Stomach smooth muscle (tissue), 2 donors: ENCODE results near the gene KRT1.

ENCODE experiments used
- H3K27ac ChIP-seq: one replicate; pipeline ENCODE4 v1.7.0; 2013; ENCODE audit warnings: mild to moderate bottlenecking, low read length, inconsistent platforms
- H3K27me3 ChIP-seq, 2 donors: one replicate each; pipeline ENCODE4 v1.7.0; 2013; ENCODE audit warnings: low read length in 2 of 2; ENCODE audit not compliant: insufficient read depth in 2 of 2, control insufficient read depth in 1 of 2
- H3K36me3 ChIP-seq, 2 donors: one replicate each; pipeline ENCODE4 v1.7.0; 2013; ENCODE audit warnings: low read length in 2 of 2; ENCODE audit not compliant: control insufficient read depth in 2 of 2, insufficient read depth in 2 of 2
- H3K4me1 ChIP-seq: one replicate; pipeline ENCODE4 v1.7.0; 2013; ENCODE audit warnings: low read length; ENCODE audit not compliant: control insufficient read depth, insufficient read depth
- H3K4me3 ChIP-seq, 2 donors: one replicate each; pipeline ENCODE4 v1.7.0; 2013; ENCODE audit warnings: low read length in 2 of 2
- H3K9ac ChIP-seq, 2 donors: one replicate each; pipeline ENCODE4 v1.7.0; 2013; ENCODE audit warnings: low read length in 2 of 2, mild to moderate bottlenecking in 1 of 2
- H3K9me3 ChIP-seq, 2 donors: one replicate each; pipeline ENCODE4 v1.7.0; 2013; ENCODE audit warnings: low read length in 2 of 2; ENCODE audit not compliant: control insufficient read depth in 2 of 2
- donor health status: healthy.
- donor health status: Pancreatic carcinoma.

KRT1 gene

GRCh38 chr12:52699373-52699772, 19.2 kb upstream of the KRT1 start:
- no peaks in the 10 kb centered on the region for H3K4me1 ChIP-seq
- no peak overlapping the region for H3K4me3 ChIP-seq
- H3K27me3 ChIP-seq = peaks cover 2 to 27% of the 10 kb centered on the region in 2 donors
- no peaks in the 10 kb centered on the region for H3K9me3 ChIP-seq
- no peaks in the 10 kb centered on the region for H3K36me3 ChIP-seq
- no peak overlapping the region for H3K9ac ChIP-seq
- H3K27ac ChIP-seq = no peak overlapping the region

- Histone ChIP-seq H3K4me1 (no peaks in the 10 kb centered on the region), H3K27me3 (peaks cover 2 to 27% of the 10 kb centered on the region in 2 donors), H3K9me3 (no peaks in the 10 kb centered on the region), H3K4me3 (no peak overlapping the region), H3K36me3 (no peaks in the 10 kb centered on the region), H3K9ac (no peak overlapping the region), H3K27ac (no peak overlapping the region)
These were observed 18.6 kb upstream of the KRT1 start for GRCh38 chr12:52698651-52699340.

GRCh38 chr12:52697058-52697582, 16.9 kb upstream of the KRT1 start:
- Histone ChIP-seq H3K27me3 (peaks cover 2 to 36% of the 10 kb centered on the region in 2 donors), H3K4me3 (no peak overlapping the region), H3K4me1 (no peaks in the 10 kb centered on the region), H3K36me3 (no peaks in the 10 kb centered on the region), H3K27ac (no peak overlapping the region), H3K9me3 (no peaks in the 10 kb centered on the region), H3K9ac (no peak overlapping the region)

- no peaks in the 10 kb centered on the region for H3K9me3 ChIP-seq
- no peak overlapping the region for H3K9ac ChIP-seq
- no peaks in the 10 kb centered on the region for H3K36me3 ChIP-seq
- H3K4me1 ChIP-seq = no peaks in the 10 kb centered on the region
- no peak overlapping the region for H3K4me3 ChIP-seq
- peaks cover 2 to 34% of the 10 kb centered on the region in 2 donors for H3K27me3 ChIP-seq
- H3K27ac ChIP-seq = no peak overlapping the region
These were observed 16.4 kb upstream of the KRT1 start for GRCh38 chr12:52696588-52696987.

GRCh38 chr12:52695039-52695438, 14.8 kb upstream of the KRT1 start:
- H3K9me3 ChIP-seq = no peaks in the 10 kb centered on the region

GRCh38 chr12:52694151-52694550, 13.9 kb upstream of the KRT1 start:
- peaks cover 13% of the 10 kb centered on the region for H3K4me1 ChIP-seq
- H3K9ac ChIP-seq = no peak overlapping the region
- H3K9me3 ChIP-seq = no peaks in the 10 kb centered on the region
- no peak overlapping the region for H3K27ac ChIP-seq
- no peak overlapping the region for H3K4me3 ChIP-seq
- H3K27me3 ChIP-seq = peaks cover 2 to 38% of the 10 kb centered on the region in 2 donors
- H3K36me3 ChIP-seq = no peaks in the 10 kb centered on the region

More at GRCh38 chr12:52695039-52695438, 14.8 kb upstream of the KRT1 start:
- Histone ChIP-seq H3K27me3 (peaks cover 2 to 37% of the 10 kb centered on the region in 2 donors), H3K4me1 (peaks cover 13% of the 10 kb centered on the region), H3K4me3 (no peak overlapping the region), H3K27ac (no peak overlapping the region), H3K36me3 (no peaks in the 10 kb centered on the region), H3K9ac (no peak overlapping the region)

GRCh38 chr12:52693261-52693660, 13.1 kb upstream of the KRT1 start:
- Histone ChIP-seq H3K9ac (no peak overlapping the region), H3K4me1 (peaks cover 13% of the 10 kb centered on the region), H3K27ac (no peak overlapping the region), H3K36me3 (no peaks in the 10 kb centered on the region), H3K4me3 (no peak overlapping the region), H3K27me3 (peaks cover 4 to 40% of the 10 kb centered on the region in 2 donors), H3K9me3 (no peaks in the 10 kb centered on the region)

GRCh38 chr12:52692254-52692653, 12.0 kb upstream of the KRT1 start:
- no peak overlapping the region for H3K9ac ChIP-seq
- peaks cover 6 to 47% of the 10 kb centered on the region in 2 donors for H3K27me3 ChIP-seq
- no peaks in the 10 kb centered on the region for H3K9me3 ChIP-seq
- no peak overlapping the region for H3K27ac ChIP-seq
- H3K4me1 ChIP-seq = peaks cover 13% of the 10 kb centered on the region
- H3K4me3 ChIP-seq = no peak overlapping the region
- H3K36me3 ChIP-seq = no peaks in the 10 kb centered on the region

GRCh38 chr12:52691841-52692150, 11.6 kb upstream of the KRT1 start:
- Histone ChIP-seq H3K9ac (no peak overlapping the region), H3K9me3 (no peaks in the 10 kb centered on the region), H3K4me3 (no peak overlapping the region), H3K27ac (no peak overlapping the region), H3K27me3 (peaks cover 6 to 46% of the 10 kb centered on the region in 2 donors), H3K4me1 (peaks cover 13% of the 10 kb centered on the region), H3K36me3 (no peaks in the 10 kb centered on the region)

GRCh38 chr12:52691076-52691840, 11.1 kb upstream of the KRT1 start:
- Histone ChIP-seq H3K4me1 (peaks cover 13% of the 10 kb centered on the region), H3K4me3 (peak overlapping the region; percentile 57 to 69), H3K27me3 (peaks cover 6 to 50% of the 10 kb centered on the region in 2 donors), H3K9ac (peak overlapping the region in 1 of 2 donors; percentile 42), H3K36me3 (no peaks in the 10 kb centered on the region), H3K9me3 (no peaks in the 10 kb centered on the region), H3K27ac (no peak overlapping the region)
